Brain microvascular endothelial cell (primary cell): ENCODE data around the gene CALY.
A peak's percentile ranks its signal among the peaks of the same experiment; 100 is the strongest.
"Not testable (repeated sequence)": the region's sequence is repeated elsewhere in the genome, so short reads cannot be mapped to it uniquely, and the experiment has no call there.

Source experiments
- DNase-seq: peaks from one replicate; pipeline ENCODE4 v3.0.0-alpha.2; 2020
- H3K27ac ChIP-seq: fragments of 250-450 bp; sonication (Bioruptor Pico); 2 replicates; pipeline ENCODE4 v1.5.1; 2020; ENCODE audit warnings: mild to moderate bottlenecking, moderate library complexity
- H3K27me3 ChIP-seq: fragments of 250-450 bp; sonication (Bioruptor Pico); replicated peaks from 2 replicates; pipeline ENCODE4 v1.5.1; 2020; ENCODE audit warnings: mild to moderate bottlenecking
- H3K36me3 ChIP-seq: fragments of 250-450 bp; sonication (Bioruptor Pico); replicated peaks from 2 replicates; pipeline ENCODE4 v1.5.1; 2020; ENCODE audit warnings: mild to moderate bottlenecking
- H3K4me3 ChIP-seq: 2 replicates; pipeline ENCODE4 v1.5.1; 2011; ENCODE audit warnings: low read depth, mild to moderate bottlenecking, control low read depth, low read length, moderate library complexity
- CTCF ChIP-seq: IDR thresholded peaks from 2 replicates; pipeline ENCODE4 v1.5.1; 2011; ENCODE audit warnings: low read depth, mild to moderate bottlenecking, moderate library complexity, low read length, control low read depth, inconsistent platforms; ENCODE audit errors: missing control alignments
- in situ Hi-C: cut with HindIII; loops from 2 replicates; pipeline ENCODE4 v1.10.0; 2017; ENCODE audit warnings: low sequenced_read_pairs, low pct_ligation_motif_present

The CALY gene

GRCh38 chr10:133326745-133327650 lies 9.7 kb downstream of the CALY start:
- Histone ChIP-seq H3K4me3 (no peak overlapping the region), H3K27me3 (peaks cover 28% of the 10 kb centered on the region), H3K36me3 (no peaks in the 10 kb centered on the region), H3K27ac (no peak overlapping the region)
- no peak for TF ChIP-seq CTCF
- DNase-seq = no peak
- in situ Hi-C loops = no loop called here

GRCh38 chr10:133326223-133326551 lies 10.5 kb downstream of the CALY start:
- DNase-seq = no peak
- Histone ChIP-seq H3K4me3 (peak overlapping the region; percentile 31), H3K27ac (no peak overlapping the region), H3K36me3 (no peaks in the 10 kb centered on the region), H3K27me3 (peaks cover 28% of the 10 kb centered on the region)
- TF ChIP-seq CTCF = no peak
- in situ Hi-C loops = no loop called here

- H3K36me3 ChIP-seq = no peaks in the 10 kb centered on the region
- H3K4me3 ChIP-seq = peak overlapping the region; percentile 42
- TF ChIP-seq CTCF = no peak
- in situ Hi-C loops = no loop called here
- DNase-seq = no peak
- H3K27ac ChIP-seq = no peak overlapping the region
- peaks cover 26% of the 10 kb centered on the region for H3K27me3 ChIP-seq
These were observed 11.1 kb downstream of the CALY start for GRCh38 chr10:133325440-133326222.

GRCh38 chr10:133324857-133325260 lies 11.8 kb downstream of the CALY start:
- H3K27ac ChIP-seq = no peak overlapping the region
- no peak for TF ChIP-seq CTCF
- H3K36me3 ChIP-seq = no peaks in the 10 kb centered on the region
- in situ Hi-C loops = no loop called here
- peaks cover 26% of the 10 kb centered on the region for H3K27me3 ChIP-seq
- H3K4me3 ChIP-seq = no peak overlapping the region
- no peak for DNase-seq

- in situ Hi-C loops = no loop called here
- Histone ChIP-seq H3K4me3 (peak overlapping the region; percentile 12), H3K36me3 (no peaks in the 10 kb centered on the region), H3K27ac (no peak overlapping the region), H3K27me3 (peaks cover 26% of the 10 kb centered on the region)
- no peak for TF ChIP-seq CTCF
- peak; percentile 65 for DNase-seq
These were observed 12.4 kb downstream of the CALY start for GRCh38 chr10:133324198-133324792.

- in situ Hi-C loops, DNase-seq, H3K4me3 ChIP-seq, H3K36me3 ChIP-seq, H3K27ac ChIP-seq: not testable (repeated sequence)
- H3K27me3 ChIP-seq = peaks cover 21% of the 10 kb centered on the region
These were observed 14.5 kb downstream of the CALY start for GRCh38 chr10:133322064-133322709.

GRCh38 chr10:133320852-133321422 lies 15.8 kb downstream of the CALY start:
- H3K27me3 ChIP-seq = peaks cover 11% of the 10 kb centered on the region
- H3K27ac ChIP-seq, H3K4me3 ChIP-seq, in situ Hi-C loops, H3K36me3 ChIP-seq, DNase-seq: not testable (repeated sequence)
